Mesothelial cell of epicardium (in vitro differentiated cells): ENCODE results near the gene SOX12. TPM values are rescaled to one million over a fixed set of nuclear protein-coding genes. Genes with fewer than 3 reads are reported as not detected.

Experiments
- DNase-seq, 2 experiments: peaks; one replicate each; pipeline ENCODE4 v3.0.0; 2021; ENCODE audit warnings: low spot score in 2 of 2; ENCODE audit not compliant: unreplicated experiment in 2 of 2
- H3K27ac Mint-ChIP-seq: 2 replicates; pipeline ENCODE4 v1.8.0; 2021; ENCODE audit warnings: mixed read lengths
- H3K27me3 Mint-ChIP-seq: 2 replicates; pipeline ENCODE4 v1.8.0; 2021; ENCODE audit warnings: low read depth, mixed read lengths
- H3K36me3 Mint-ChIP-seq: 2 replicates; pipeline ENCODE4 v1.8.0; 2021; ENCODE audit warnings: mixed read lengths
- H3K4me1 Mint-ChIP-seq: 2 replicates; pipeline ENCODE4 v1.8.0; 2021; ENCODE audit warnings: mixed read lengths
- H3K4me3 Mint-ChIP-seq: 2 replicates; pipeline ENCODE4 v1.8.0; 2021; ENCODE audit warnings: mild to moderate bottlenecking, moderate library complexity, mixed read lengths
- H3K9me3 Mint-ChIP-seq: 2 replicates; pipeline ENCODE4 v1.8.0; 2021; ENCODE audit warnings: mixed read lengths
- CTCF ChIP-seq: fragments of 200-600 bp; sonication (generic); IDR thresholded peaks from one replicate; pipeline ENCODE4 v1.5.0; 2021; ENCODE audit warnings: antibody characterized with exemption; ENCODE audit not compliant: unreplicated experiment
- total RNA-seq: library from RNA; stranded (reverse); gene quantifications from 3 replicates; pipeline ENCODE4 v1.2.1, GENCODE V29; 2021

SOX12 gene
- total RNA-seq, 1 donor from 2014 or later, result 67.0 TPM

DNA sequence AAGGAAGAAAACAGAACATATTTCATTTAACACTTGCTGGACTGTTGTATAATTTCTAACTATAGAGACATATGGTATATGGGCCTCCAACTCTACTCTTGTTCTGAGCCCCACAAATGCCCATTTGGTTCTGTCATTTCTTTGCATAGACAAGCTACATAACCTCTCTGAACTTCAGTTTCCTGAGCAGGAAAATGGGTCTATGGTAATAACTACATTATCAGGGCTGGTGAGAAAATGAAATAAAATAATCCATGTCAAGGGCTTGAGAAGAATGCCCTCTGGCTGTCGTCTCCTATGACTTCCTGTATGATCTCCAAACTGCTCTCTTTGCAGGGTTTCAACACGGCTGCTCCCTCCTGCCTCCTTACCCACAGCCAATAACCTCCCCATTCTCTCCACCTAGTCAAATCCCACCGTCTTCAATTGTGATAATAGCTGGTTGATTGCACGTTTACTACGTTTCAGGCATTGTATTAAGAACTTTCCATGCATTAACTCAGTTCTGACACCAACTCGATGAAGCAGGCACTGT, 16.0 kb upstream of the SOX12 start:
- no peak for DNase-seq
- Mint-ChIP-seq H3K4me3 (peak overlapping the region; percentile 72), H3K4me1 (peaks cover 33% of the 10 kb centered on the region), H3K27me3 (no peaks in the 10 kb centered on the region), H3K27ac (peak overlapping the region; percentile 98), H3K9me3 (no peaks in the 10 kb centered on the region), H3K36me3 (no peaks in the 10 kb centered on the region)
- TF ChIP-seq CTCF, result no peak

GRCh38 chr20:309841-310644, 15.3 kb upstream of the SOX12 start:
- peak; percentile 97 to 98 for DNase-seq
- Mint-ChIP-seq H3K36me3 (no peaks in the 10 kb centered on the region), H3K9me3 (no peaks in the 10 kb centered on the region), H3K4me3 (peak overlapping the region; percentile 72), H3K27ac (peak overlapping the region; percentile 98), H3K4me1 (peaks cover 33% of the 10 kb centered on the region), H3K27me3 (no peaks in the 10 kb centered on the region)
- no peak for TF ChIP-seq CTCF

DNA sequence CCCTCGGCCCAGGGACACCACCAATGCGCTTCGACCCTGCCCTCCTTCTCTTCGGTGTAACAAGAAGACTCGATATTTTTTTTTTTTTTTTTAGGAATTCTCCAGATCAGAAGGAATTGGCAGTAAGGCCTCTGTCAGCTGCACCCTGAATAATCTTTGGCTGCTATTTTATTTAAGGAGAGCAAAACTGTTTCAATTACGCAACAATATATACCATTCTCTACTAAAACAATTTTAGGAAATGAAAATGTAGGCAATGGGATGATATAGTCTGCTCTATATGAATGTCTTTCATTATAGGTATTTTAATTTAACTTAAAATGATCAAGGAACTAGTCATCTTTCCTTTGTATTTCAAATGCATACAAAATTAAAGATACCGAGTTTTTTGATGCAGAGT, 14.7 kb upstream of the SOX12 start:
- H3K36me3 Mint-ChIP-seq, result no peaks in the 10 kb centered on the region
- DNase-seq, result no peak
- no peak for TF ChIP-seq CTCF
- peak overlapping the region; percentile 72 for H3K4me3 Mint-ChIP-seq
- H3K4me1 Mint-ChIP-seq, result peaks cover 33% of the 10 kb centered on the region
- H3K27ac Mint-ChIP-seq, result peak overlapping the region; percentile 98
- H3K27me3 Mint-ChIP-seq, result no peaks in the 10 kb centered on the region
- no peaks in the 10 kb centered on the region for H3K9me3 Mint-ChIP-seq

DNA sequence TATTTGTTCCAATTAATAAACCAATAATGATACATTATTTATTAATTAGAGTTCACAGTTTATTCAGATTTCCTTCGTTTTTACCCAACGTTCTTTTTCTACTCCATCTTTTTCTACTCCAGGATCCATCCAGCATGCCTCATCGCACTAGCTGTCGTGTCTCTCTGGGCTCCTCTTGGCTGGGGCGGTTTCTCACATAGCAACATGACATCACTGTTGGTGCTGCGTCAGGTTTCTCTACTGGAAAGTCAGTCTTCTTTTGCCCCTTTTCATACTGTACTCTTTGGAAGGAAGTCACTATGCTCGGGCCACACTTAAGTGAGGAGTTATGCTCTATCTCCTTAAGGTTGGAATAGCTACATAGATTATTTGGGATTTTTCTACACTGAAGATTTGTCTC, 13.7 kb upstream of the SOX12 start:
- no peak for DNase-seq
- Mint-ChIP-seq H3K9me3 (no peaks in the 10 kb centered on the region), H3K36me3 (peaks cover 3% of the 10 kb centered on the region), H3K4me3 (no peak overlapping the region), H3K4me1 (peaks cover 33% of the 10 kb centered on the region), H3K27ac (no peak overlapping the region), H3K27me3 (no peaks in the 10 kb centered on the region)
- TF ChIP-seq CTCF, result no peak

DNA sequence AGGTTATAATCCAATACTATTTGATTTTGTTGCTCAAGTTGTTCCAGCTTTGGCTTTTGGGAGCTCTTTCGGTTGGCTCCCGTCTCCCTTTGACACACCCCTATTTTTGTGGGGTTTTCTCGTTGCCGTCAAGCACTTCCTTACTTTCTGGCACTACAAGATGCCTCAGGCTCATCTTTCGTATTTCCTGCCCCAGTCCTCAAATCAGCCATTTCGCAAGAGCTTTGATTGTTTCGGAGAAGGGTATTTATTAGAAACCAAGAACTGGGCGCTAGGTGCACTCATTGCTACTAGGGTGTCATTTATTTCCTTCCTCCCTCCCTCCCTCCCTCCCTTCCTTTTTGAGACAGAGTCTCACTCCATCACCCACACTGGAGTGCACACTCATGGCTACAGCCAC, 13.3 kb upstream of the SOX12 start:
- H3K9me3 Mint-ChIP-seq, result no peaks in the 10 kb centered on the region
- DNase-seq, result no peak
- H3K27ac Mint-ChIP-seq, result peak overlapping the region; percentile 50
- H3K4me1 Mint-ChIP-seq, result peaks cover 33% of the 10 kb centered on the region
- no peak for TF ChIP-seq CTCF
- no peaks in the 10 kb centered on the region for H3K27me3 Mint-ChIP-seq
- H3K4me3 Mint-ChIP-seq, result no peak overlapping the region
- peaks cover 3% of the 10 kb centered on the region for H3K36me3 Mint-ChIP-seq
